ENCODE results near the gene FIP1L1.

Gene FIP1L1

DNA sequence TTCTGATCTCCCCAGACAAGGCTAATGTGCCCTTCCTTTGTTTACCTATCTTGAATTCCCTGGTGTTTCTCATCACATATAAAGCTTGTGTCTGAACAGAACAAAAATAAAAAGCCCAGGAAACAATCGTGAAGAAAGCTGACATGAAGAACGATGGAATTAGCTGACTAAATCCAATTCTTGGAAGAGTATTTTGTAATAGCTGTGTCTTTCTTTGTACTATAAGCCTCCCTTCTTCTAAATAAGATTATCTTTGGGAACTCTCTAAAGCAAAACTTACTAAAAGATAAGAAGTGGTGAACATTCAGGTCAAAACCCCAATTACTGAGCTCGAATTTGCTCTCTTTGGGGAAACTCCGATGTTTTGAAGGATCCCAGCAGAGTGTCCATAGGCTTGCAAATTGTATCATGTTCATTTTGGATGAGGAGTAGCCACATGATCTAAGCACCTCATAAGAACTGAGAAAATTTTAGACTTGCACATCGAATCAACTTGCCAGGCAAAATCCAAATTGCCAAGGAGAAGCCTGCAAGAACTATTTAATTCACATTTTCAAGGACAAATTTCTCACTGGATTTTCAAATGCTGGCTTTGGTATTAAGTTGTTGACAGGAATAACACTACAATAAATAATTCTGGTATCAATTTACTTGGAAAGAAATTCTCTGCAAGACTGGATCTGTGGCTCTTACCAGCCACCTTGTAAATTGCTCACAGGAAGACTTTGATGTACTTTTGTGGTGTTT is 107.6 kb downstream of the FIP1L1 start:
- TF ChIP-seq, protein P1, sequence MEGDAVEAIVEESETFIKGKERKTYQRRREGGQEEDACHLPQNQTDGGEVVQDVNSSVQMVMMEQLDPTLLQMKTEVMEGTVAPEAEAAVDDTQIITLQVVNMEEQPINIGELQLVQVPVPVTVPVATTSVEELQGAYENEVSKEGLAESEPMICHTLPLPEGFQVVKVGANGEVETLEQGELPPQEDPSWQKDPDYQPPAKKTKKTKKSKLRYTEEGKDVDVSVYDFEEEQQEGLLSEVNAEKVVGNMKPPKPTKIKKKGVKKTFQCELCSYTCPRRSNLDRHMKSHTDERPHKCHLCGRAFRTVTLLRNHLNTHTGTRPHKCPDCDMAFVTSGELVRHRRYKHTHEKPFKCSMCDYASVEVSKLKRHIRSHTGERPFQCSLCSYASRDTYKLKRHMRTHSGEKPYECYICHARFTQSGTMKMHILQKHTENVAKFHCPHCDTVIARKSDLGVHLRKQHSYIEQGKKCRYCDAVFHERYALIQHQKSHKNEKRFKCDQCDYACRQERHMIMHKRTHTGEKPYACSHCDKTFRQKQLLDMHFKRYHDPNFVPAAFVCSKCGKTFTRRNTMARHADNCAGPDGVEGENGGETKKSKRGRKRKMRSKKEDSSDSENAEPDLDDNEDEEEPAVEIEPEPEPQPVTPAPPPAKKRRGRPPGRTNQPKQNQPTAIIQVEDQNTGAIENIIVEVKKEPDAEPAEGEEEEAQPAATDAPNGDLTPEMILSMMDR (IDR thresholded peaks at IDR 0.05): no peak
- H3K27ac ChIP-seq: no peak overlapping the region
- H3K9me3 ChIP-seq: no peaks in the 10 kb centered on the region
- H3K4me3 ChIP-seq (ENCODE audit: low read depth in 1 of 2, low read length in 1 of 2): no peak overlapping the region
- peaks cover 12% of the 10 kb centered on the region for H3K27me3 ChIP-seq
- H3K36me3 ChIP-seq: no peaks in the 10 kb centered on the region
- no peaks in the 10 kb centered on the region for H3K4me1 ChIP-seq (ENCODE audit: control insufficient read depth in 1 of 2, insufficient read depth in 1 of 2, low read depth in 1 of 2, low read length in 1 of 2)

DNA sequence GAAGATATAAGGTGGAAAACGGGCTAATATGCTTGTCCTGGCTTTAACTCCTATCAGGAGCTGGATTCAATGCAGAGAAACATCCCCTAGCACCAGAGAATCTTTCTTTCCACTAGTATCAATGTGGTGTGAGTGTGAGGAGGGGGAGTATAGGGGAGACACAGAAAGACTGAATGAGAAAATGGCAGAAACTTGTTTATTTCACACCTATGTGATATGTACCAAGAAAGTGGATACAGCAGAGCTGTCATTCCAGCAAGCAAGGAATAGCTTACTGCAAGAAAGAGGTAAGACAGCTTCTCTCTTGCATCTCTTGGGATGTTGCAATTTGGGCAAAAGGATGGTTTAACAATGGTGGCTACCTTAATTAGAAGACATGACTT is 108.2 kb downstream of the FIP1L1 start:
- TF ChIP-seq, protein P1 (IDR thresholded peaks at IDR 0.05): no peak
- H3K27ac ChIP-seq: no peak overlapping the region
- peaks cover 12% of the 10 kb centered on the region for H3K27me3 ChIP-seq
- H3K36me3 ChIP-seq: no peaks in the 10 kb centered on the region
- no peaks in the 10 kb centered on the region for H3K4me1 ChIP-seq (ENCODE audit: control insufficient read depth in 1 of 2, insufficient read depth in 1 of 2, low read depth in 1 of 2, low read length in 1 of 2)
- H3K9me3 ChIP-seq: no peaks in the 10 kb centered on the region
- H3K4me3 ChIP-seq (ENCODE audit: low read depth in 1 of 2, low read length in 1 of 2): no peak overlapping the region

DNA sequence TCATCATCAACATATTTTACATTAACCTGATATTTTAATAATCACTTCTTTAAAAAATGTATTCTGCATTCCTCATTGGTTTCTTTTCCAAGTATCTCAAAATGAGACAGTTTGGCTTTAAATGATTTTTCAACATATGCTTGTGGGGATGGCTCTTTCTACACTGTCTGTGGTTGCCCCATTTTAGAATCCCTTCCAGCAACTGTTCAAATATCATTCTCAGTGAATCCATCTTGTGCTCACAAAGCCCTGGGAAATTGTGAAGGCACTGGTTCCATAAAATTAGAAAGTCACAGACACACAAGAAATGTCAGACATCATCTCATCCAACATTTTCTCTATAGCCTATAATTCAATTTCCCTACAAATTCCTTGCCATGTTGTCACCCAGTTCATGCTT is 110.3 kb downstream of the FIP1L1 start:
- TF ChIP-seq, protein P1 (IDR thresholded peaks at IDR 0.05): no peak
- peaks cover 12% of the 10 kb centered on the region for H3K27me3 ChIP-seq
- H3K4me3 ChIP-seq (ENCODE audit: low read depth in 1 of 2, low read length in 1 of 2): no peak overlapping the region
- no peaks in the 10 kb centered on the region for H3K4me1 ChIP-seq (ENCODE audit: control insufficient read depth in 1 of 2, insufficient read depth in 1 of 2, low read depth in 1 of 2, low read length in 1 of 2)
- H3K36me3 ChIP-seq: no peaks in the 10 kb centered on the region
- H3K9me3 ChIP-seq: no peaks in the 10 kb centered on the region
- no peak overlapping the region for H3K27ac ChIP-seq

DNA sequence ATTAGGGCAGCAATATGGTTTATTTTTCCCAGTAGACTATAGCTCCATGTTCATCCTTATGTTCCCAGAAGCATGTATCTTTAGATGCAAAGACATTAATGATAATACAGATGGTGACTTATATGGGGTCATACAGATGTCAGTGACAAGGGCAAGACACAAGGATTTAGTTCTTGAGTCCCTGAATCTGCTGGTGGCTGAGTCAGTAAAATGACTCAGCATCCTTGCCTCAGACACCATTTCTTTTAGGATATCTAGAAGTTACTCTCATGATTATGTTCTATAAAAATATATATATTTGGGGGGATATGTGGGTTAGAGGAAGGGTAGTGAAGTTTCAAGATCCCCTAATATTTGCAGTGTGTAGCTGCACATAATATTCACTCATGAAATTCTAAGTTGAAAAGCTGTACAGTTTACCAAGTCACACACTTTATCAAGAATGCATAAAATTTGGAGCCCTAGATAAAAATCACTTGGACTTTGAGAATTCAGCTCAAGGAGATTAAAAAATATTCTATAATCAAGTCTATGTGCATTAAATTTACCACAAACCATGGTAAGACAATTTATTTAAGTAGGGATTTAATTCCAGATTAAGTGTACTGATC is 111.9 kb downstream of the FIP1L1 start:
- TF ChIP-seq, protein P1 (IDR thresholded peaks at IDR 0.05): no peak
- H3K36me3 ChIP-seq: no peaks in the 10 kb centered on the region

DNA sequence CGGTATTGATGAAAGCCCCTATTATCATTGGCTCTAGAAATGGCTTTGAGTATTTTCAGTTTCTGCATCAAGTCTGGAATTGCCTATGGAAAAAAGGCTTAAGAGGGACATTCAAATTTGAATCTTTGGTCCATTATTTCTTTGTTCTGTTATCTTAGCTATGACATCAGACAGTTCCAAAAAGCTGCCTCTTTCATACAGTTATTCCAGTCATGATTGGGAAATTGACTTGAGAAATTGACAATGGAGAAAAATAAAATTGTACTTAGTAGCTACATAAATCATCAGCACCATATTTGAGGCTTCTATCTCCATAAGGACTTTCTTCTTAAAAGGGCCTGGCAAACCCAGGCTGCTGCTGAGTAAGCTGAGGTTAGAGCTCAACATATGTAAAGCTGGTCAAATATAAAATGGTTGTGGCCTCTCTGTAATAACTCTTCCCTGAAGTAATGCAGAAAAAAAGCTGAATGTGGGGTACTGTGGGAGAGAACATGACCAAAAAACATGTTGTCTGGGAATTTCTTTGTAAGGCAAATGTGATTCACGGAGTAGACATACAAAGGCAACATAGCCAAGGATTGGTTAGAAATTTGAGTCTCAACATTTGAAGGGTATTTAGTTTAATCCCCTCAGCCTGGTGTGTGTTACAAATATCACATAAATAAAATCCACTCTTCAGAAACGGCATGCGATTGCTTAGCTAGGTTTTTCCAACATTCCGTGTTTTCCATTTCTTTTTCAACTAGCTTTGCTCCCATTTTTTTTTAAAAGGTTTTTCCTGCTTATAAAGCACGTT is 112.9 kb downstream of the FIP1L1 start:
- TF ChIP-seq, protein P1 (IDR thresholded peaks at IDR 0.05): no peak
- Histone ChIP-seq H3K36me3 (no peaks in the 10 kb centered on the region), H3K4me1 (ENCODE audit: control insufficient read depth in 1 of 2, insufficient read depth in 1 of 2, low read depth in 1 of 2, low read length in 1 of 2) (no peaks in the 10 kb centered on the region), H3K4me3 (ENCODE audit: low read depth in 1 of 2, low read length in 1 of 2) (no peak overlapping the region), H3K27ac (no peak overlapping the region), H3K27me3 (peaks cover 10% of the 10 kb centered on the region), H3K9me3 (no peaks in the 10 kb centered on the region)

More for the DNA sequence above, 111.9 kb downstream of the FIP1L1 start:
- Histone ChIP-seq H3K27me3 (peaks cover 12% of the 10 kb centered on the region), H3K9me3 (no peaks in the 10 kb centered on the region), H3K27ac (no peak overlapping the region), H3K4me3 (ENCODE audit: low read depth in 1 of 2, low read length in 1 of 2) (no peak overlapping the region), H3K4me1 (ENCODE audit: control insufficient read depth in 1 of 2, insufficient read depth in 1 of 2, low read depth in 1 of 2, low read length in 1 of 2) (no peaks in the 10 kb centered on the region)

Measured in neutrophil (primary cell).